ENCODE data around the gene LIPC.

LIPC gene

DNA sequence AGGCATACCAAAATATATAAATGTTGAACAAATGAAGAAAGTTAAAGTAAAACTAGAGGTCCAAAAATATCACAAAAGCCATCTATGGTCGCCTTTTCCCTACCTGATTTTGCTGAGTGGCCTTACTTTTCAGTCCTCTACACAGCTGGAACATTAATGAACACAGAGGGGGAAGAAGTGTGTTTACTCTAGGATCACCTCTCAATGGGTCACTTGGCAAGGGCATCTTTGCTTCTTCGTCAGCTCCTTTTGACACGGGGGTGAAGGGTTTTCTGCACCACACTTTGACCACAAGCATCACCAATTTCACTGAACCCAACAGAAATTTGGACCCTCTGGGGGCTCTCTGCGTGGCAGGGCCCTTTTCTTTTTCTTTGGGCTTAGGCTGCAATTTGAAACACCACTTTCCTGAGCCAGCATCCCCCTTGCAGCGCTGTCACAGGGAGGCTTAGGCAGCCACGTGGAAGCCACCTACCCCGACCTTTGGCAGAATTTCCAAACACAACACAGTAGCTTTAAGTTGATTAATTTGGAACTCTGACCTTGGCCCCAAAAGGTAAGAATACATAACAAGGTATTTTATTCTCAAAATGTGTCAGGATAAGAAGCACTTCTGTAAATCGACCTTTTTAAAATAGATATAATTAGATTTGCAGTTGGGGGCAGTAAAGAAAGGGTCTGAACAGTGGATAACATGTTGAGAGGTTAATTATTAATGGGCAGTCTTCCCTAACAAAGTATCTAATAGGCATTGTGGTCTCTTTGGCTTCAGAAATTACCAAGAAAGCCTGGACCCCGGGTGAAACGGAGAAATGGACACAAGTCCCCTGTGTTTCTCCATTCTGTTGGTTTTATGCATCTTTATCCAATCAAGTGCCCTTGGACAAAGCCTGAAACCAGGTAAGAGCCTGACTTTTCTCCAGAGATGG is at the start of gene LIPC:
Gene LIPC (plus strand): TSS at position 771 of the 929 bp plus-strand sequence. CDS start 42 bp downstream, at position 813.
- no peak for TF ChIP-seq CTCF (IDR thresholded peaks at IDR 0.05)
- H3K27ac ChIP-seq, result no peak within 1 kb of the TSS
- no peak for DNase-seq (ENCODE audit: low spot score)
- H3K4me3 ChIP-seq, result no peak within 1 kb of the TSS

DNA sequence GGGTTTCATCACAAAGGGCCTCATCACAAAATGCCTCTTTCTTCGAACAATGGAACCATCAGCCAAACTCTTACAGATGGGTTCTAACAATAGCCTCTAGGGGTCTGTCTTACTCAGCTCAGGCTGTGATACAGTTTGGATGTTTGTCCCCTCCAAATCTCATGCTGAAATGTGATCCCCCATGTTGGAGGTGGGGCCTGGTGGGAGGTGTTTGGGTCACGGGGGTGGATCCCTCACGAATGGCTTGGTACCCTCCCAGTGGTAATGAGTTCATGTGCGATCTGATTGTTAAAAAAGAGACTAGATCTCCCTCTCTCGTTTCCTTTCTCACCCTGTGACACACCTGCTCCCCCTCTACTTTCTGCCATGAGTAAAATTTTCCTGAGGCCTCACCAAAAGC is 47.9 kb upstream of the LIPC start:
- TF ChIP-seq CTCF (IDR thresholded peaks at IDR 0.05), result no peak
- DNase-seq (ENCODE audit: low spot score), result no peak
- Histone ChIP-seq H3K4me3 (no peak overlapping the region), H3K27ac (no peak overlapping the region)

DNA sequence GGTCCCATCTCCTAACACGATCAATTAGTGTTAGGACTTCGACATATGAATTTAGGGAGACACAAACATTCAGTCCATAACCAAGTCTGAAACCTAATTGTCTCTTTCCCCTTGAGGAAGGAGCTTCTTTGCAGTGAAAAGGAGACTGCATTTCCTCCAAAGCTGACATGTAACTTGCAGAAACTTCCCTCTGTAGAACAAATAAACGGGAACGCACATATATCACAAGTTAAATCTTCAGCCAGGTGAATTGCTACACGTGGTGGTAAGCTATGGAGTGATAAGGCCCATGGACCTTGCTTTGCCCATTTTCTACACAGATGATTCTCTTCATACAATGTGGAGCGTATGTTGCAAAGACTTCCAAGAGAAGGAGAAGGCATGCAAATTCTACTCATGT is 47.1 kb upstream of the LIPC start:
- no peak overlapping the region for H3K27ac ChIP-seq
- H3K4me3 ChIP-seq, result no peak overlapping the region
- DNase-seq (ENCODE audit: low spot score), result no peak
- no peak for TF ChIP-seq CTCF (IDR thresholded peaks at IDR 0.05)

- Histone ChIP-seq H3K27ac (no peak overlapping the region), H3K4me3 (no peak overlapping the region)
- no peak for DNase-seq (ENCODE audit: low spot score)
- TF ChIP-seq CTCF (IDR thresholded peaks at IDR 0.05), result no peak
These were observed 45.7 kb upstream of the LIPC start for GRCh38 chr15:58386081-58386480.

DNA sequence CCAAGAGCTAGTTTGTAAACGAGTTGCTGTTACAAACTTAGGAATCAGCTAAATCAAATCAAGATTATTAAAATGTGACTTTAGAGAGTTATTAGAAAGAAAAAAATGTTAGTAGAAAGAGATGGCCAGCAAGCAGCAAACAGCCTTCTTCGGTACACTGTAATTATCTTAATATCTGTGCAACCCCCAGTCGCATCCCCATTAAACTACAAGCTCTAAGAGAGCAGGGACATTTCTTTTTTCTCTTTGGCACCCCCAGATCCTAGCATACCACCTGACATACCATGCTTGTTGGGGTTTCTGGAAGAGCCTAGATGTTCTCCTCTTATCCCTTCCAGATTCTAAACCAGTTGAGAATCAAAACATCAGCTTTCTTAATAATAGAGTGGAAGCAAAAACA is 45.1 kb upstream of the LIPC start:
- H3K27ac ChIP-seq, result no peak overlapping the region
- no peak for DNase-seq (ENCODE audit: low spot score)

DNA sequence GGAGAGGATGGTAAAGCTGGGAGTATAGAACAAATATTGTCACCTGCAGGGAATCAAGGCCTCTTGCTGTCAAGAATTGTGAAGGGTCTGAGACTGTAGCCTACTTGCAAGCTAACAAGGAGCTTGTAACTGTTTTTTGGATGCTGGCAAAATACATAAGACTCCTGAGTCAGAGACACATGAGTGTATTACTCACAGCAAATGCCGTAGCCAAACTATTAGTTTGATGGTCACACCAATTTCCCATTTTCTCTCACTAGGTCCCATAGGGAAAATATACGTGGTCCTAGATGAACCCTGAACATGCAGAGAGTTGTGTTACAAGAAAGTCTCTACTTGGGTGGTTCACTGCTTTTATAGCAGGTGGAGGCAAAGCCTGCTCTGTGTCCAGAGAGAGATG is 44.7 kb upstream of the LIPC start:
- Histone ChIP-seq H3K27ac (no peak overlapping the region), H3K4me3 (no peak overlapping the region)
- TF ChIP-seq CTCF (IDR thresholded peaks at IDR 0.05), result no peak
- no peak for DNase-seq (ENCODE audit: low spot score)

More for the DNA sequence above, 45.1 kb upstream of the LIPC start:
- TF ChIP-seq CTCF (IDR thresholded peaks at IDR 0.05), result no peak
- no peak overlapping the region for H3K4me3 ChIP-seq

DNA sequence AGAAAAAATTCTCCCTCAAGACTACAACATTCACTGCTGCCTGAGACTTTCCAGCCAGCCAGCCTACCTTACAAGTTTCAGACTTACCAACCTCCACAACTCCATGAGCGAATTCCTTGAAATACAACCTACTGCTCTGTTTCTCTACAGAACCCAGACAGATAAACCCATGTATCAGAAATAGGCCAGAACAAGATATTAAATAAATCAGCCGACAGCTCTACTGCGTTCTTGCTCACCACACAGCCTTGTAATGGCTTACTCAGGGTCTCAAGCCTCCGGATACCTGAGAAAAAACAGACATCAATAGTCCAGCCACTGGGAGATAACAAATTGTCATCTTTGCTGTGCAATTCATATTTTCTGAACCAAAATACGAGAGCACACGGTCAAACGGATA is 43.6 kb upstream of the LIPC start:
- H3K27ac ChIP-seq, result no peak overlapping the region
- no peak overlapping the region for H3K4me3 ChIP-seq
- DNase-seq (ENCODE audit: low spot score), result no peak
- no peak for TF ChIP-seq CTCF (IDR thresholded peaks at IDR 0.05)
